ENCODE data around the gene SLC25A26. TPM values are rescaled to one million over a fixed set of nuclear protein-coding genes. Genes with fewer than 3 reads are reported as not detected.

SLC25A26 gene
- total and polyA plus RNA-seq, 2 of the 13 experiments (the other 11 are each of a cell fraction or from before 2014, with no cell fraction given), result 23.1 to 32.7 TPM

DNA sequence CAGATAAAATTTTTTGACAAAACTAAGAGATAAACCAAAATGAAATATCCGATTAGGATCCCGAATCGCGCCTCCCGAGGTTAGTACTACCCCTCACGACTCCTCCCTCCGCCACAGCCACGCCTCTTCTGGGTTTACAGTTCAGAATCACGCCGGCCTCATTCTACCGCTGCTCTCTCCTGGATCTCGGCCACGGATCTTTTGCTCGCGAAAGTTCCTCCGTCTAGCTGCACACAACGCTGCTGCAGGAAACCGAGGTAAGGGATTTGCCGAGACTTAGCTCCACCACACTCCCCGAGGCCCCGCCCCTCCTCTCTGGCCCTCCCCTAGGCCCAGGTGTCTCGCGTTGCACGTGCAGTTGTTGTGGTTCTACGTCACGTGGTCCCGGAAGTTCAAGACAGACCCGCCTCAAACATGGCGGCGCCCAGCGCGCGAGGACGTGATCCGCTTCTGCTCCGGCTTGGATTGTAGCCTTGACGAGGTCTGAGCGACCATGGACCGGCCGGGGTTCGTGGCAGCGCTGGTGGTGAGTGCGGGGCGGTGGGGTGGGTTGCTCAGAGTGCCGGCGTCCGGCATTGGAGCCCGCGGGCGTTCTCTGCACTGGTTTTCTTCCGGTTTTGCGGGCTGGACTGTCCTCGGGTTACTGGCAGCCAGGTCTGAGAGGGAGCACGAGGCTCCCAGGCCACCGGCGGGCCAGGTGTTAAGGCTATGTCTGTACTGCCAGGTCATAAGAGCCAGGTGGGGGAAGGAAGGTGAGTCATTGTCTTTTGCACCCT is at the start of gene SLC25A26 (continued):
- TF ChIP-seq, protein P1, sequence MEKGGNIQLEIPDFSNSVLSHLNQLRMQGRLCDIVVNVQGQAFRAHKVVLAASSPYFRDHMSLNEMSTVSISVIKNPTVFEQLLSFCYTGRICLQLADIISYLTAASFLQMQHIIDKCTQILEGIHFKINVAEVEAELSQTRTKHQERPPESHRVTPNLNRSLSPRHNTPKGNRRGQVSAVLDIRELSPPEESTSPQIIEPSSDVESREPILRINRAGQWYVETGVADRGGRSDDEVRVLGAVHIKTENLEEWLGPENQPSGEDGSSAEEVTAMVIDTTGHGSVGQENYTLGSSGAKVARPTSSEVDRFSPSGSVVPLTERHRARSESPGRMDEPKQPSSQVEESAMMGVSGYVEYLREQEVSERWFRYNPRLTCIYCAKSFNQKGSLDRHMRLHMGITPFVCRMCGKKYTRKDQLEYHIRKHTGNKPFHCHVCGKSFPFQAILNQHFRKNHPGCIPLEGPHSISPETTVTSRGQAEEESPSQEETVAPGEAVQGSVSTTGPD (CRISPR knock-in tag; IDR thresholded peaks at IDR 0.05), result no peak
- TF ChIP-seq, protein P2, sequence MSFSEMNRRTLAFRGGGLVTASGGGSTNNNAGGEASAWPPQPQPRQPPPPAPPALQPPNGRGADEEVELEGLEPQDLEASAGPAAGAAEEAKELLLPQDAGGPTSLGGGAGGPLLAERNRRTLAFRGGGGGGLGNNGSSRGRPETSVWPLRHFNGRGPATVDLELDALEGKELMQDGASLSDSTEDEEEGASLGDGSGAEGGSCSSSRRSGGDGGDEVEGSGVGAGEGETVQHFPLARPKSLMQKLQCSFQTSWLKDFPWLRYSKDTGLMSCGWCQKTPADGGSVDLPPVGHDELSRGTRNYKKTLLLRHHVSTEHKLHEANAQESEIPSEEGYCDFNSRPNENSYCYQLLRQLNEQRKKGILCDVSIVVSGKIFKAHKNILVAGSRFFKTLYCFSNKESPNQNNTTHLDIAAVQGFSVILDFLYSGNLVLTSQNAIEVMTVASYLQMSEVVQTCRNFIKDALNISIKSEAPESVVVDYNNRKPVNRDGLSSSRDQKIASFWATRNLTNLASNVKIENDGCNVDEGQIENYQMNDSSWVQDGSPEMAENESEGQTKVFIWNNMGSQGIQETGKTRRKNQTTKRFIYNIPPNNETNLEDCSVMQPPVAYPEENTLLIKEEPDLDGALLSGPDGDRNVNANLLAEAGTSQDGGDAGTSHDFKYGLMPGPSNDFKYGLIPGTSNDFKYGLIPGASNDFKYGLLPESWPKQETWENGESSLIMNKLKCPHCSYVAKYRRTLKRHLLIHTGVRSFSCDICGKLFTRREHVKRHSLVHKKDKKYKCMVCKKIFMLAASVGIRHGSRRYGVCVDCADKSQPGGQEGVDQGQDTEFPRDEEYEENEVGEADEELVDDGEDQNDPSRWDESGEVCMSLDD (CRISPR knock-in tag; IDR thresholded peaks at IDR 0.05; ENCODE audit: borderline replicate concordance), result no peak
- TF ChIP-seq ZNF790 (CRISPR knock-in tag; IDR thresholded peaks at IDR 0.05; ENCODE audit: borderline replicate concordance) (no peak), CEBPG (CRISPR knock-in tag; IDR thresholded peaks at IDR 0.05) (no peak), KDM5B (CRISPR knock-in tag; IDR thresholded peaks at IDR 0.05; ENCODE audit: borderline replicate concordance) (peak; percentile 81; the same call in 1 of the 2 replicates), ADNP (CRISPR knock-in tag; IDR thresholded peaks at IDR 0.05) (no peak), YEATS2 (CRISPR knock-in tag; IDR thresholded peaks at IDR 0.05; ENCODE audit: borderline replicate concordance) (peak; percentile 50; the same call in 1 of the 2 replicates), FOXA1 (IDR thresholded peaks at IDR 0.05) (no peak), FOXA1 (CRISPR knock-in tag; IDR thresholded peaks at IDR 0.05) (peak; percentile 6; the same call in 1 of the 2 replicates), ATAD3A (CRISPR knock-in tag; IDR thresholded peaks at IDR 0.05) (no peak), ZNF33A (CRISPR knock-in tag; IDR thresholded peaks at IDR 0.05; ENCODE audit: borderline replicate concordance) (no peak), NKX3-1 (CRISPR knock-in tag; IDR thresholded peaks at IDR 0.05) (peak; percentile 63; the same call in 1 of the 2 replicates), TBX3 (IDR thresholded peaks at IDR 0.05; ENCODE audit: borderline replicate concordance) (peak; percentile 88), ZNF432 (CRISPR knock-in tag; IDR thresholded peaks at IDR 0.05; ENCODE audit: borderline replicate concordance) (no peak), GATAD2A (CRISPR knock-in tag; IDR thresholded peaks at IDR 0.05) (peak; percentile 49; the same call in 1 of the 2 replicates), ZNF34 (CRISPR knock-in tag; IDR thresholded peaks at IDR 0.05; ENCODE audit: borderline replicate concordance) (no peak), MATR3 (CRISPR knock-in tag; IDR thresholded peaks at IDR 0.05) (no peak), KDM3A (CRISPR knock-in tag; IDR thresholded peaks at IDR 0.05; ENCODE audit: low read depth) (no peak; the same call in 1 of the 2 replicates)
- TF ChIP-seq, protein P3, sequence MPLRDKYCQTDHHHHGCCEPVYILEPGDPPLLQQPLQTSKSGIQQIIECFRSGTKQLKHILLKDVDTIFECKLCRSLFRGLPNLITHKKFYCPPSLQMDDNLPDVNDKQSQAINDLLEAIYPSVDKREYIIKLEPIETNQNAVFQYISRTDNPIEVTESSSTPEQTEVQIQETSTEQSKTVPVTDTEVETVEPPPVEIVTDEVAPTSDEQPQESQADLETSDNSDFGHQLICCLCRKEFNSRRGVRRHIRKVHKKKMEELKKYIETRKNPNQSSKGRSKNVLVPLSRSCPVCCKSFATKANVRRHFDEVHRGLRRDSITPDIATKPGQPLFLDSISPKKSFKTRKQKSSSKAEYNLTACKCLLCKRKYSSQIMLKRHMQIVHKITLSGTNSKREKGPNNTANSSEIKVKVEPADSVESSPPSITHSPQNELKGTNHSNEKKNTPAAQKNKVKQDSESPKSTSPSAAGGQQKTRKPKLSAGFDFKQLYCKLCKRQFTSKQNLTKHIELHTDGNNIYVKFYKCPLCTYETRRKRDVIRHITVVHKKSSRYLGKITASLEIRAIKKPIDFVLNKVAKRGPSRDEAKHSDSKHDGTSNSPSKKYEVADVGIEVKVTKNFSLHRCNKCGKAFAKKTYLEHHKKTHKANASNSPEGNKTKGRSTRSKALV (CRISPR knock-in tag; IDR thresholded peaks at IDR 0.05), result no peak
- TF ChIP-seq, protein P4, sequence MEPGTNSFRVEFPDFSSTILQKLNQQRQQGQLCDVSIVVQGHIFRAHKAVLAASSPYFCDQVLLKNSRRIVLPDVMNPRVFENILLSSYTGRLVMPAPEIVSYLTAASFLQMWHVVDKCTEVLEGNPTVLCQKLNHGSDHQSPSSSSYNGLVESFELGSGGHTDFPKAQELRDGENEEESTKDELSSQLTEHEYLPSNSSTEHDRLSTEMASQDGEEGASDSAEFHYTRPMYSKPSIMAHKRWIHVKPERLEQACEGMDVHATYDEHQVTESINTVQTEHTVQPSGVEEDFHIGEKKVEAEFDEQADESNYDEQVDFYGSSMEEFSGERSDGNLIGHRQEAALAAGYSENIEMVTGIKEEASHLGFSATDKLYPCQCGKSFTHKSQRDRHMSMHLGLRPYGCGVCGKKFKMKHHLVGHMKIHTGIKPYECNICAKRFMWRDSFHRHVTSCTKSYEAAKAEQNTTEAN (CRISPR knock-in tag; conservative IDR thresholded peaks at IDR 0.05), result 0 out of 2 replicates have a peak, but pooled peaks have one; percentile 33
- TF ChIP-seq, protein P5, sequence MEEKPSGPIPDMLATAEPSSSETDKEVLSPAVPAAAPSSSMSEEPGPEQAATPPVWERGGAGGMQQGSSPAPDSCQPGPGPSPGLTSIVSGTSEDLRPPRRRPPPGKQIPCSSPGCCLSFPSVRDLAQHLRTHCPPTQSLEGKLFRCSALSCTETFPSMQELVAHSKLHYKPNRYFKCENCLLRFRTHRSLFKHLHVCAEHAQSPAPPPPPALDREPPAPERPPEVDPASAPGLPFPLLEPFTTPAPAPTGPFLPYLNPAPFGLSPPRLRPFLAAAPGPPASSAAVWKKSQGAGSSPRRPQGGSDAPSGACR (CRISPR knock-in tag; IDR thresholded peaks at IDR 0.05), result 0 out of 2 replicates have a peak, but pooled peaks have one; percentile 45
